Tibial artery (tissue), 4 donors: ENCODE measurements around the gene C2CD4C.

Experiments
- DNase-seq, 2 donors: peaks; one replicate each; pipeline ENCODE4 v3.0.0-alpha.2; 2019
- H3K27ac ChIP-seq, 2 donors: fragments of 200-600 bp; sonication (generic) in 1 of 2; 1 replicate in 1 of 2; 2 replicates in 1 of 2; pipeline ENCODE4 v1.5.1; 2018 to 2019; ENCODE audit warnings: mild to moderate bottlenecking in 1 of 2
- H3K27me3 ChIP-seq, 2 donors: fragments of 200-600 bp; sonication (generic) in 1 of 2; one replicate each; pipeline versions ENCODE4 v1.5.1 to v1.6.0; 2016 to 2019
- H3K36me3 ChIP-seq, 3 donors: fragments of 200-600 bp; sonication (generic) in 2 of 3; one replicate each; pipeline ENCODE4 v1.5.1; 2016 to 2019; ENCODE audit warnings: mild to moderate bottlenecking in 2 of 3
- H3K4me1 ChIP-seq, 4 donors: fragments of 200-600 bp; sonication (generic) in 2 of 4; 1 replicate in 3 of 4; 2 replicates in 1 of 4; pipeline ENCODE4 v1.5.1; 2016 to 2019
- H3K4me3 ChIP-seq, 2 donors: fragments of 200-600 bp; sonication (generic) in 1 of 2; 1 replicate in 1 of 2; 2 replicates in 1 of 2; pipeline ENCODE4 v1.5.1; 2018 to 2019; ENCODE audit warnings: mild to moderate bottlenecking in 2 of 2
- H3K9me3 ChIP-seq, 3 donors: fragments of 200-600 bp; sonication (generic) in 1 of 3; one replicate each; pipeline ENCODE4 v1.5.1; 2016 to 2019
- intact Hi-C: fragments of 100-400 bp; cut with DNase I; formaldehyde crosslinking; loops from one replicate; pipeline ENCODE4 v1.15.0; 2023; ENCODE audit warnings: low total_unique reads
- TF ChIP-seq, protein P1 (sequence below), 2 experiments: fragments of 200-600 bp in 1 of 2; fragments of 450-650 bp in 1 of 2; IDR thresholded peaks; one replicate each; pipeline ENCODE4 v1.5.1; 2017 to 2019; ENCODE audit warnings: antibody characterized with exemption in 2 of 2, mild to moderate bottlenecking in 1 of 2, moderate library complexity in 1 of 2

C2CD4C gene

DNA sequence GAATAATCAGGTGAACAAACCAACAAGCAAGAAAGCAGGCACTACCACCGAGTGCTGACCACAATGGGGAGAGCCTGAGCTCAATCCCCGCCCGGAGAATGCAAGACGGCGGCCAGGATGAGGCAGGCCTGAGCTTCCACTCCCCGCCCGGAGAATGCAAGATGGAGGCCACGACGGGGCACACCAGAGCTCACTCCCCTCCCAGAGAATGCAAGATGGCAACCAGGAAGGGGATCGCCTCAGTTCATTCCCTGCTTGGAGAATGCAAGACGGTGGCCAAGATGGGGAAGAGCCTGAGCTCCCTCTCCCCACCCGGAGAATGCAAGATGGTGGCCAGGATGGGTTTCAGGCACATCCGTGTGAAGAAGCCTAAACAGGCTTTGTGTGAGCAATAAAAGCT is 39.7 kb downstream of the C2CD4C start:
- intact Hi-C loops, result no loop called here
- TF ChIP-seq, protein P1, sequence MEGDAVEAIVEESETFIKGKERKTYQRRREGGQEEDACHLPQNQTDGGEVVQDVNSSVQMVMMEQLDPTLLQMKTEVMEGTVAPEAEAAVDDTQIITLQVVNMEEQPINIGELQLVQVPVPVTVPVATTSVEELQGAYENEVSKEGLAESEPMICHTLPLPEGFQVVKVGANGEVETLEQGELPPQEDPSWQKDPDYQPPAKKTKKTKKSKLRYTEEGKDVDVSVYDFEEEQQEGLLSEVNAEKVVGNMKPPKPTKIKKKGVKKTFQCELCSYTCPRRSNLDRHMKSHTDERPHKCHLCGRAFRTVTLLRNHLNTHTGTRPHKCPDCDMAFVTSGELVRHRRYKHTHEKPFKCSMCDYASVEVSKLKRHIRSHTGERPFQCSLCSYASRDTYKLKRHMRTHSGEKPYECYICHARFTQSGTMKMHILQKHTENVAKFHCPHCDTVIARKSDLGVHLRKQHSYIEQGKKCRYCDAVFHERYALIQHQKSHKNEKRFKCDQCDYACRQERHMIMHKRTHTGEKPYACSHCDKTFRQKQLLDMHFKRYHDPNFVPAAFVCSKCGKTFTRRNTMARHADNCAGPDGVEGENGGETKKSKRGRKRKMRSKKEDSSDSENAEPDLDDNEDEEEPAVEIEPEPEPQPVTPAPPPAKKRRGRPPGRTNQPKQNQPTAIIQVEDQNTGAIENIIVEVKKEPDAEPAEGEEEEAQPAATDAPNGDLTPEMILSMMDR (IDR thresholded peaks at IDR 0.05), result no peak
- no peak overlapping the region for H3K4me3 ChIP-seq
- no peak overlapping the region for H3K27ac ChIP-seq
- H3K27me3 ChIP-seq, result peaks cover 0 to 64% of the 10 kb centered on the region in 2 donors
- DNase-seq, result no peak
- no peaks in the 10 kb centered on the region for H3K36me3 ChIP-seq
- H3K4me1 ChIP-seq, result no peaks in the 10 kb centered on the region
- no peaks in the 10 kb centered on the region for H3K9me3 ChIP-seq

DNA sequence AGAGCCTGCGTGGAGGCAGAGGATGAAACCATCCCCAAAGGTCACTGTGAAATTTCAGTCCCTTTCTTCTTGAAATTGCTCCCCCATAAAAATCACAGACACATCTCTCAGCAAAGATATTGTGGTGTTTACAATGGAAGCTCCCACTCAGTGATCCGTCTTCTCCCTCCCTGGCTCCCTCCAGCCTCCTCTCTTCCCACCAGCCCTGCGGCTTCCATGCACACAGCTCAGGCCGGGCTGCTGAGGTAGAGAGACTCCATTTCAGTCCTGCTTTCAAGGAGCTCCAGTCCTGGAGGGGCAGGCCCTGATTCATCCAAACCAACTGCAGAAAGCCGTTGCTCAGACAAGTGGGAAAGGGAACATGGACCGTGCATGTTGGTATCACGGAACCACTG is 40.3 kb downstream of the C2CD4C start:
- intact Hi-C loops, result no loop called here
- H3K9me3 ChIP-seq, result no peaks in the 10 kb centered on the region
- no peaks in the 10 kb centered on the region for H3K4me1 ChIP-seq
- DNase-seq, result no peak
- no peak overlapping the region for H3K27ac ChIP-seq
- H3K4me3 ChIP-seq, result no peak overlapping the region
- TF ChIP-seq, protein P1 (IDR thresholded peaks at IDR 0.05), result no peak
- H3K36me3 ChIP-seq, result no peaks in the 10 kb centered on the region
- peaks cover 0 to 57% of the 10 kb centered on the region in 2 donors for H3K27me3 ChIP-seq

DNA sequence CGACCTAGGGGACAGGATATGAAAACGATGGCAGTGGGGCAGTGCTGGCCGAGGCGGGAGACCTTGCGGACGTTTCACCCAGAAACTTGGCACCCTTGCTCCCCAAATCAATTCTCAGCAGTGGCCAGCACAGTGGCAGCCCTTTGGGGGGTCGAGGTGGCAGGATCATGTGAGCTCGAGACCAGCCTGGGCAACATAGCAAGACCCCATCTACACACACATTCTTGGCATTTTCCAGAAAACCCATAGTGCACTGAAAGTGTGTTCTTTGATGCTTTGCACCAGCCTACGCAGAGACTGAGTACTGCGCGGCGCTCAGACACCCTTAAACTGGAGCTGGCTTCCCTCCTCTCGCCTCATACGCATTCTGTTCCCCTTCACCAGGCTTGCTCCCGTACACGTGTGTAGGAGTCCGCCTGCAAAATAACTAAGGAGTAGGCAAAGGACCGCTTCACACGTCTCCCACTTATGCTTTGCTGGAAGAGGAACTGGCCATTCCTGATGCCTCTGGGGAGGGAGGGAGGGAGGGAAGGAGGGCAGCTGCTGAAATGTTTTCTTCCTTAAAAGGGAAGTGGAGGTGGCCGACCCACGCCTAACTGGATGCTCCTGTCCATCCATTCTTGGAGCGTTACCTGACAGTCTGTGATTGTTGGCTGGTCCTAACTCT is 40.9 kb downstream of the C2CD4C start:
- intact Hi-C loops, result no loop called here
- Histone ChIP-seq H3K9me3 (no peaks in the 10 kb centered on the region), H3K27me3 (peaks cover 0 to 52% of the 10 kb centered on the region in 2 donors), H3K4me3 (no peak overlapping the region), H3K27ac (no peak overlapping the region), H3K36me3 (no peaks in the 10 kb centered on the region), H3K4me1 (no peaks in the 10 kb centered on the region)
- DNase-seq, result no peak
- TF ChIP-seq, protein P1 (IDR thresholded peaks at IDR 0.05), result no peak

DNA sequence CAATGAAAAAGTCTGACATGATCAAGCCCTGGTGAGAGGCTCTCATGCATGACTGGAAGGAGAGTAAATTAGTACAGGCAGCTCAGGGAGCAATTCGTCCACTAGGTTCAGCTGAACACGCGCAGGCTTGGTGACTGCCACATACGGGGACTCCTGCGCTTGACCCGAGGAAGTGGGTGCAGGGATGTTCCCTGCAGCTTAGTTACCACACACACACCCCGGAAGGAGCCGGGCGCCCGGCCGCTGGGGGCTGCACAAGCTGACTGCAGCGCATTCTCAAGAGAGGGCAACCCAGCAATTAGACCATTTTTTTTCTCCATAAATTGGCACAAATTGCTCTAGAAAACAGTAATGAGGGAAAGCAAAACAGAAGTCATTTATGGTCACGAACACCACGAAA is 41.4 kb downstream of the C2CD4C start:
- Histone ChIP-seq H3K9me3 (no peaks in the 10 kb centered on the region), H3K27me3 (peaks cover 0 to 49% of the 10 kb centered on the region in 2 donors), H3K4me1 (no peaks in the 10 kb centered on the region), H3K36me3 (no peaks in the 10 kb centered on the region), H3K27ac (no peak overlapping the region), H3K4me3 (no peak overlapping the region)
- TF ChIP-seq, protein P1 (IDR thresholded peaks at IDR 0.05), result no peak
- no peak for DNase-seq
- intact Hi-C loops, result no loop called here

DNA sequence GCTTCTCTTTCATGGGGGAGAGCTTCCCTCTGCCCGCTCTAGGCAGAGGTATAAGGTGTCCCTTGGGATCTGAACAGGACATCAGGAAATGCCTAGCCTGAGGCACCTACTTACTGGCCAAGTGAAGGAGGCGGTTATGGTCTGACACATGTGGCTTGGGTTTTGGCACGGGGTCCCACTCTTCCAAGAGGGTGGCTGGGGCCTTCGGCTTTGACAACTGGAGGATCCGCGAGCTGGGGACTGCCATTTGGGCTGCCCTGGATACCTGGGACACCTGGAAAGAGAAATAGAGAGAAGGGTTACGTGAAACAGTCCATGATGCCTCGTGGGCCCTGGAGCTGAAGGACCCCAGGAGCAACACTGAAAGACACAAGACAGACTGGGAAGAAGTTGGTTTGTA is 42.0 kb downstream of the C2CD4C start:
- Histone ChIP-seq H3K4me1 (no peaks in the 10 kb centered on the region), H3K4me3 (no peak overlapping the region), H3K27me3 (peaks cover 0 to 52% of the 10 kb centered on the region in 2 donors), H3K9me3 (no peaks in the 10 kb centered on the region), H3K27ac (no peak overlapping the region), H3K36me3 (no peaks in the 10 kb centered on the region)
- DNase-seq, result no peak
- TF ChIP-seq, protein P1 (IDR thresholded peaks at IDR 0.05), result no peak
- intact Hi-C loops, result no loop called here
